HG02588 (cell line): ENCODE measurements around the gene HMCN2.

Experiments
- ATAC-seq: cut with Tn5 transposase; IDR thresholded peaks from one replicate; pipeline ENCODE4 v1.9.1; 2021; ENCODE audit warnings: mild to moderate bottlenecking, moderate library complexity; ENCODE audit not compliant: unreplicated experiment

HMCN2 gene

DNA sequence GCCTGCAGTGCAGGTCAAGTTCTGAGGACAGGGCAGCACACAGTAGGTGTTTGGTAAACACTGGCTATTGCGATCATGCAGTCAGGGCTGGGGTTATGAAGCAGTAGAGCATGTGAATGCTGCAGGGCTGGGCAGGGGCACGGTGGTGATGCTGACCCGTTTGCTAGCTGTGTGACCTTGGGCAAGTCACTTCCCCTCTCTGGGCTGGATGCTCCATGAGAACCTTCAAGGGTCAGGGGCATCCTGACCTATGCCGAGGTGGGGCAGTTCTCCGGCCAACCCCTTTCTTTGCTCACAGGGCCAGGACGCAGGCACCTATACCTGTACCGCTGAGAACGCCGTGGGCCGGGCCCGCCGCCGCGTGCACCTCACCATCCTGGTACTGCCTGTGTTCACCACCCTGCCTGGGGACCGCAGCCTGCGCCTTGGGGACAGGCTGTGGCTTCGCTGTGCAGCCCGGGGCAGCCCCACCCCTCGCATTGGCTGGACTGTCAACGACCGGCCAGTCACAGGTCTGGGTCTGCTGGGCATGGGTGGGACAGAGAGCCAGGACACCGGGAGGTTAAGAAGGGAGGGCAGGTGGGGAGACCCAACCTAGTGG, 140.2 kb downstream of the HMCN2 start:
- ATAC-seq: no peak

DNA sequence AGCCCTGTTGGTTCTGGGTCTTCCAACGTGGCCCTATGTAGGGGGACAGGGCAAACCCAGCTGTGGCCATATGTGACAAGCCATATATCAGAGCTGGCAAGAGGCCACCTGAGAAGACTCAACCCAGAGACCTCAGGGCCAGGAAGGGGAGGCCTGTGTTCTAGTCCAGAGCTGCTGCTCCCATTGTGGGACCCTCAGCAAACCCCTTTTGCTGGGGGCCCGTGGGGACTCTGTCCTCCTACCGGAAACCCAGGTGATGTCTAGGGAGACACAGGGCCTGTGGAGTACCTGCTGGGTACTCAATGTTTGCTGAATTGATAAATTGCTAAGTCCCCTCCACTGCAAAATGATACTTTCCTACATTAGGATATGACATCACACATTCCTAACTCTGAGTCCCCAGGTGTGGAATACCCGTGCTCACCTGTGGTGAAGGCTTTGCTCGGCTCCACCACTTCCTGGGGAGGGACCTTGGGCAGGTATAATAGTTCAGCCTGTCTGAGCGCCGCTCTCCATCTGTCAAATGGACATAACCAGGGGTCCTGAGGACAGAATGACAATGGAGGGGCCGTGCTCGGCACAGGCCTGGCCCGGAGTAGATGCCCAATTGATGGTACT, 140.8 kb downstream of the HMCN2 start:
- no peak for ATAC-seq

DNA sequence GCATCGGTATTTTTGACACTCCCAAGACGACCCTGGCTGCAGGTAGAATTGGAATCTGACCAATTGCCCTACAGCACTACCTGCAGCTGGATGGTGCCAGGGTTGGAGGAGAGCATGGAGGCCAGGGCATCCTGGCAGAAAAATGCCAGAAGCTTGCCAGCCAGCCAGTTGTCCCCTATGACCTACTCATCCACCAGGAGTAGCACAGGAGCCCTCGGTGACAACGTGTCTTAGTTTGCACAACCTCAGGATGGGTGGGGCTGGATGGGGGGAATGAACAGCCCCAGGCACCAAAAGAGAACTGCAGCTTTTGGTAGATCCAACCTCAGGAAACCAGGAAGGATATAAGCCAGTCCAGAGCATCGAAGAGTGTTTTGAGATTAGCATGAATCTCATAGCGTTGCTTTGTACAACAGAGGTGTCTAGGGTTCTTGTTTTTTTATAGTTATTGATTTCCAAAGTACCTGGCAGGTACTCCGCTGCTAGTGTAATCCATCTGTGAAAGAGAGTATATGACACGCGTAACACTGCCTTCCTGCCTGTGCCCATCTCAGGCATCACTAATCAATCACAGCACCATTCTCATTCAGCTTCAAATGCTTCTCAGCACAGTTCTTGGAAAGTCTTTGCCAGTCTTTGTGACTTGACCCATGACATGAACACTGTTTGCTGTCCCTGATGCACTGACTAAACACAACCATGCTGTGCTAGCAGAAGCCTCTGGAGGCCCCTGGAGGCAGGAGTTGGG, 142.5 kb downstream of the HMCN2 start:
- ATAC-seq: no peak

- no peak for ATAC-seq
These were observed 143.1 kb downstream of the HMCN2 start for GRCh38 chr9:130408669-130409068.

DNA sequence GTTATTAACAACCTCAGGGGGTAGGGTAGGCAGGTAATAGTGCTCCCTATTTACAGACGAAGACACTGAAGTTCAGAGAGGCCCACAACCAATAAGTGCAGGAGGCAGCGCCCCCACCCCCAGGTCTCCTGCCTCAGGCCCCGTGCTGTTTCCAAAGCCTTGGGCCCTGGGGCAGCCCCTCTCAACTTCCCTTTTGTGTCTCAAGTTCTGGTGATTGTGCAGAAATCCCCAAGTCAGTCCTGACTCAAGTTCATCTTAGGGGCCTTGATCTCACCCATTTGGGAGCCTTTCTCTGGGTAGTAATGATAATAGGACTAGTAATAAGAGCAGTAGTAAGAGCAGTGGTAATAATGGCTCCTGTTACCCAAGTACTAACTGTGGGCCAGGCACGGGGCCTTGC, 143.7 kb downstream of the HMCN2 start:
- ATAC-seq: no peak

DNA sequence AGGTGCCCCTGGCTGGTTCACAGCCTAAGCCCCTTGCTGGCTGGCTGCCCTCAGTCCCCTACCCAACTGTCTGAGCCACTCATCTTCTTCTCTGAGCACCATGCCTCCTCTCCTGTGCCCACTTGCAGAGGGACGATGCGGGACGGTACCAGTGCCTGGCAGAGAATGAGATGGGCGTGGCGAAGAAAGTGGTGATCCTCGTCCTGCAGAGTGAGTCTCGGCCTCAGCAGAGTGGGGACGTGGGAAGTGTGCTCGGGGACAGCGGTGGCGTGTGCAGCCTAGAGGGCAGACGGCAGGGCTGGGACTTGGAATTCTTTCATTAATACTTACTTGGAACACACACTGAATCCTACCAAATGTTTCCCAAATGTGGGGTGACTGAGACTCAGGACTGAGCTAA, 144.9 kb downstream of the HMCN2 start:
- no peak for ATAC-seq

- no peak for ATAC-seq
These were observed 146.0 kb downstream of the HMCN2 start for GRCh38 chr9:130411566-130411915.

- ATAC-seq: no peak
These were observed 148.6 kb downstream of the HMCN2 start for GRCh38 chr9:130414081-130414731.

GRCh38 chr9:130414910-130415746, 149.6 kb downstream of the HMCN2 start:
- no peak for ATAC-seq

- no peak for ATAC-seq
These were observed 152.0 kb downstream of the HMCN2 start for GRCh38 chr9:130417602-130418001.

- no peak for ATAC-seq
These were observed 153.2 kb downstream of the HMCN2 start for GRCh38 chr9:130418776-130419175.

- ATAC-seq: no peak
These were observed 154.0 kb downstream of the HMCN2 start for GRCh38 chr9:130419521-130420035.

DNA sequence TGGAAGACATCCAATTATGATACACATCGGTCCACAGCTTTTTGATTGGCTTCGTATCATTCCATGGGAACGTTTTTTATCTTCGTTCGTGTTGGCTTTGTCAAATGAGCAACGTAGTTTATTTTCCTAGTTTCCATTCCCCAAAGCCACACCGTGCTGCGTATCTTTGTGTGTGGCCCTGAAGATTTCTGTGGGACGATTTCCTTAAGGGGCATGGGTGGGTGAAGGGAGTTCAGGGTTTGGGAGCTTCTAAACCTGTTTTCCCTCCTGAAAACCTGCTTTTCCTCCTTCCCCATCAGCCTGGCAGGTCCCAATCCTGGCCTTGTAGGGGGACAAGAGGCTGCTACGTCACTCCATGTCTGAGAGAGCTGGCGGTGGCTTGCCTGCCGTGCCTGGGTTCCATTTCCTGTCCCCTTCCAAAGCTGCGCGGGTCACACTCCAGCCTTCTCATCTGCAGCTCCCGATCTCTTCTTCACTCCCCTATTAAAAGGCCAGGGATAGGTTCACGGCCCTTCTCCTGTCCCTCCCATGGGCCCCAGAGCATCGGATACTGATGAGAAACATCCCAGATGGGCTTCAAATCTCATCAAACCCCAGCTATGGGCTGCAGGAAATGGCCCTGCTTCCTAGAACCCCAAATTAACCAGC, 155.7 kb downstream of the HMCN2 start:
- no peak for ATAC-seq

GRCh38 chr9:130421802-130422276, 156.3 kb downstream of the HMCN2 start:
- ATAC-seq: no peak

GRCh38 chr9:130422546-130422945, 157.0 kb downstream of the HMCN2 start:
- ATAC-seq: no peak

DNA sequence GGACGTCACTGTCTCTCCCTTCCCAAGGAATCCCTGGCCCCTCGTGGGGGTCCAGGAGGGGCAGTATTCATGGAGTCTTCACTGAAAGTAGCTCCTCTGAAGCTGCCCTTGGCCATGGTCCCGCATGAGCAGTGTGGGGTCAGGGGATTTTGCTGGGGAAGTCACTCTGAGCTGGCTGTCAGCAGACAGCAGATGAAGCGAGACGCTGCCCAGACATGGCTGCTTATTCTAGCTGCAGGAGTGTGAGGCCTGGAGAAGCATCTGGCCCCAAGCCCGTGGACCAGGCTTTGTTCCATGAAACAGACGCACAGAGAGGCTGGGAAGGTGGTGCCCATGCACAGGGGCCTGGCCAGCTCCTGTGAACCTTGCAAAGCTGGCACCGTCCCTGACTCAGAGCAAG, 157.7 kb downstream of the HMCN2 start:
- no peak for ATAC-seq

GRCh38 chr9:130424595-130425454, 159.3 kb downstream of the HMCN2 start:
- ATAC-seq: no peak

- no peak for ATAC-seq
These were observed 160.3 kb downstream of the HMCN2 start for GRCh38 chr9:130425741-130426466.

DNA sequence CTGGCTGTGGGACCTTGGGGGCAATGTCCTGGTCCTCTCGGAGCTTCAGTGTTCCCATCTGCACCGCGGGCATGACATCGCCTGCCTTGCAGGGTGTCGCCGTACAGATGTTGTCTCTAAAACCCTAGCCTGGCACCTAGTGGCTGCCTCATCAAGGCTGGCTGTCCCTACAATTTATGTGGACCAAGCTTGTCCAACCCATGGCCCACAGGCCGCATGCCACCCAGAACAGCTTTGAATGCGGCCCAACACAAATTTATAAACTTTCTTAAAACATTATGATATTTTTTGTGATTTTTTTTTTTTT, 160.9 kb downstream of the HMCN2 start:
- ATAC-seq: no peak
